HG03064 (cell line): ENCODE results near the gene PCDH19.
A peak's percentile ranks its signal among the peaks of the same experiment; 100 is the strongest.
"Not testable (repeated sequence)": the region's sequence is repeated elsewhere in the genome, so short reads cannot be mapped to it uniquely, and the experiment has no call there.

Source experiments
- ATAC-seq: cut with Tn5 transposase; IDR thresholded peaks from one replicate; pipeline ENCODE4 v1.9.1; 2021; ENCODE audit warnings: low read depth; ENCODE audit not compliant: unreplicated experiment

The PCDH19 gene, protein sequence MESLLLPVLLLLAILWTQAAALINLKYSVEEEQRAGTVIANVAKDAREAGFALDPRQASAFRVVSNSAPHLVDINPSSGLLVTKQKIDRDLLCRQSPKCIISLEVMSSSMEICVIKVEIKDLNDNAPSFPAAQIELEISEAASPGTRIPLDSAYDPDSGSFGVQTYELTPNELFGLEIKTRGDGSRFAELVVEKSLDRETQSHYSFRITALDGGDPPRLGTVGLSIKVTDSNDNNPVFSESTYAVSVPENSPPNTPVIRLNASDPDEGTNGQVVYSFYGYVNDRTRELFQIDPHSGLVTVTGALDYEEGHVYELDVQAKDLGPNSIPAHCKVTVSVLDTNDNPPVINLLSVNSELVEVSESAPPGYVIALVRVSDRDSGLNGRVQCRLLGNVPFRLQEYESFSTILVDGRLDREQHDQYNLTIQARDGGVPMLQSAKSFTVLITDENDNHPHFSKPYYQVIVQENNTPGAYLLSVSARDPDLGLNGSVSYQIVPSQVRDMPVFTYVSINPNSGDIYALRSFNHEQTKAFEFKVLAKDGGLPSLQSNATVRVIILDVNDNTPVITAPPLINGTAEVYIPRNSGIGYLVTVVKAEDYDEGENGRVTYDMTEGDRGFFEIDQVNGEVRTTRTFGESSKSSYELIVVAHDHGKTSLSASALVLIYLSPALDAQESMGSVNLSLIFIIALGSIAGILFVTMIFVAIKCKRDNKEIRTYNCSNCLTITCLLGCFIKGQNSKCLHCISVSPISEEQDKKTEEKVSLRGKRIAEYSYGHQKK (N-terminal part only)

GRCh38 chrX:100409610-100410590 is at the start of gene PCDH19:
TSS of gene PCDH19 (minus strand) at chrX:100410273. CDS start at chrX:100408597, 1,676 bp downstream.
- ATAC-seq: no peak

- ATAC-seq: no peak
These were observed 39.9 kb upstream of the PCDH19 start for GRCh38 chrX:100449696-100450608.

DNA sequence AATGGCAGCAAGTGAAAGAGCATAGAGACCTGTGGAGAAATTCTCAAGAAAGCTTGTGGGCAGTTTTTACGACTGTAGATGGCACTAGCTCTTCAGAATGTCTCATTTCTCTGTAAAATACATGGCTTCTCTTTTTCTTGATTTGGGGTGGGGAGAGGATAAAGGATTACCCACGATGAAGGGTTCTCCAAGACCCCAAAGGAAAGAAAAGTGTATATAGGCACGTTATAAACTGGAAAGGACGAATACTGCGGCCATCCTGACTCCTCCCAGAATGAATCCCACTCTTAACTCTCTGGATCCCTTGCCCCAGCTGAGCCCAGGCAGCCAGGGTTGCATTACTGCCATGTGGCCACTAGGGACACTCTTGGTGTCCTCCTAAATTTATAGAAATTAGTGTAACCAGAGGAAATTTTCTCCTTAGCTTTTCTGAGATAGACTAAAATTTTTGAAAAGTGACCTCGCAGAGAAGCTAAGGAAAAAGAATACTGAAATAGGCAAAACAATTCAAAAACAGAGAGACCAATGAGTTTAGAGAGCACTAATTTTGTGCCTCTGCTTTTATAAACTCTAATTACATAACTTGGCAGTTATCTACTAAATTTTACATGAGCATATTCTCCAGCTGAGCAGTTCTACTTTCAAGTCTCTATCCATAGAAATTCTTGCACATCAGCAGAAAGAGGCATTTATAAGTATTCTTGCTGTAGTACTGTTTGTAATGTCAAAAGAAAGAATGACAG is 37.8 kb upstream of the PCDH19 start:
- ATAC-seq: no peak

- no peak for ATAC-seq
These were observed 35.5 kb upstream of the PCDH19 start for GRCh38 chrX:100445593-100445992.

DNA sequence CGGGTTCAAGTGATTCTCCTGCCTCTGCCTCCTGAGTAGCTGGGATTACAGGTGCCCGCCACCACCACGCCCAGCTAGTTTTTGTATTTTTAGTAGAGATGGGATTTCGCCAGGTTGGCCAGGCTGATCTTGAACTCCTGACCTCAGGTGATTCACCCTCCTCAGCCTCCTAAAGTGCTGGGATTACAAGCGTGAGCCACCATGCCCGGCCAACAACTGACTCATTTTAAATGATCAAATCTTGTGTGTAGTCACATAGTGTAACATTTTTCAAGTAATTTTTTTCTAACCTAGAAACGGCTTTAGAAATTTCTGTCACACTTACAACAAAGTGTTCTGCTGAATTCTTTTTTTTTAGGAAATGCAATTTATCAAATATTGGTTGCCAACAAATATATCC is 31.2 kb upstream of the PCDH19 start:
- ATAC-seq: not testable (repeated sequence)

DNA sequence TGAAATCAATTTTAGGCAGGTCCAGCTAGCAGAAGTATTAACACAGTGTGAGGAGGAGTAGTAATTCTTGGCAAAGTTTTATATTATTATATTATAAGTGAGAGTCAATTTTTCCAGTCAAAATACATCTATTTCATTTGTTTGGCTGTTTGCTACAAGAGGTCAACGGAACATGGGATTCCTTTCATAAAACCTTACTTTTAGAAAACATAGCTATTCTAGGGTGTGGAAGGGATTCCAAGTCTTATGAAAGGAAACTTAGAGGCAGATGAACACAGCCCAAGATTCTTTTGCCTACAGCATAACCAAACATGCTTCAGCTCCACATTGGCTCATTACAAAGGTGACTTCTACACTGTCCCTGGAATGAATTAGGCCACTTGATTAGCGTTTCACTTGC is 29.9 kb upstream of the PCDH19 start:
- ATAC-seq: no peak

- no peak for ATAC-seq
These were observed 25.7 kb upstream of the PCDH19 start for GRCh38 chrX:100435726-100436125.

DNA sequence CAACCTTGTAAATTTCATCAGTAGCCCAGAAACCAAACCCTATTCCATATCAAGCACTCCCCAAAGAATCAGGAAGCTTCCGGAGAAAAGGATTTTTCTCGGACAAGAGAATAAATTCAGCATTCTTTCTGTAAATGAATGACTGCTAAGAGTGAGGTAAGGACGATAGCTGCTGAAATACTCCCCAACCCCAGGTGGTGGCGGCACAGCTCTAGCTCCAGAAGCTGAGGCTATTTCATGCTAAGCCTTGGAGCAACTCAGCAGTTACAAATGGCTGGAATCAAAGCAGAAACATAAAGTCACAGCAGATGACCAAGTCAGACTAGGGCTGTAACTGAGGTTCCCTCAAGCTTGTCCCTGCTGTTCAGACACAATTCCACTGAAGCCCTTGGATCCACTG is 13.9 kb upstream of the PCDH19 start:
- ATAC-seq: no peak

DNA sequence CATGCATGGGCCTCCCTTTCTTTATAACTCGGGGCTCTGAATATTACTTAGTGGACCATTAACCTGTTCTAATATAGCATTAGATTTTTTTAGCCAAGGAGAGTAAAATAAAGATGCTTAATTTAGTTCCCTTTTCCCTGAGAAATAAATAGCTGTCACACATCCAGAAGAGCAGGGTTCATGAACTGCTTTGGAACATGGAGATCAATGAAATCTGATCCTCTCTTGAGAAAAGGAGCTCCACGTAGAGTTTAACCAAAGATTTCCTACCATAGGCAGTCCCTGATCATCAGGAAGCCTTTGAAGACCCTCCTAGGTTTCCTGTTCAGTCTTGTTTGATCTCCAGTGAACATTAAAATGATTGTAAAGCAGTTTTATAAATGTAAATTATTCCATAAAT is 8.5 kb upstream of the PCDH19 start:
- no peak for ATAC-seq

DNA sequence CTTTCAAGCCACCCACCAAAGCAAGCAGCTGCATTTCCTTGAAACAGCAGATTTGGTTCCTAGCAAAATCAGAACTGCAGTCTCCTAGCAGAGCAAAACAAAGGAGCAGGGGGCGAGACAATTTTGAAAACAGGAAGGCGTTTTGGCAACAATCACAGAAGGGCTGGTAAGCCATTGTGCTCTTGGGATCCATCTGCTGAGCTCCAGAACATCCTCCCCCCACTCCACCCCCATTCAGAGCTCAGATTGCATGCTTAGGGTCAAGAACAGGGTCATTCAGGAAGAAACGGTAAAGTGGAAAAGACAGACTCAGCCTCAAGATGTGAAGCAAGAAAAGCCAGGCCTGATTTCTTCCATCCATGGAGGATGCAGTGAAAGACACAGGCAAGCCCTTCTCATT is 7.6 kb upstream of the PCDH19 start:
- ATAC-seq: no peak

DNA sequence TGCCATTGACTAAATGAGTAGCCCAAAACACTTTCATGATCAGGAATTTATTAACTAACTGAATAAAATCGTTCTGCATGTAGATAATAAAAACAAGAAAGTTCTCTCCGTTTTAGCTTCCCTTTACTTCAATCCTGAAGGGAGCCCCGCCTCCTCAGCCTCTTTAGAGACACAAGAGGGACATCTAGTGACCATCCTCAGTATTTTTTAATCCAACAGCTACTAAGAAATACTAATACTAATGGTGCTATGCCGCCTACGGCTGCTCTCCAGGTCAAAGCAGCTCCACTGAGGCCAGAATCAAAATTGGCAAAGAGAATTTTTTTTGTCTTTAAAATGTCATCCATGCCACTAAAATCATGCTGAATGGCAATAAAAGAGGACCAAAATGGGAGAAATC is 3.2 kb upstream of the PCDH19 start:
- ATAC-seq: peak; percentile 66

DNA sequence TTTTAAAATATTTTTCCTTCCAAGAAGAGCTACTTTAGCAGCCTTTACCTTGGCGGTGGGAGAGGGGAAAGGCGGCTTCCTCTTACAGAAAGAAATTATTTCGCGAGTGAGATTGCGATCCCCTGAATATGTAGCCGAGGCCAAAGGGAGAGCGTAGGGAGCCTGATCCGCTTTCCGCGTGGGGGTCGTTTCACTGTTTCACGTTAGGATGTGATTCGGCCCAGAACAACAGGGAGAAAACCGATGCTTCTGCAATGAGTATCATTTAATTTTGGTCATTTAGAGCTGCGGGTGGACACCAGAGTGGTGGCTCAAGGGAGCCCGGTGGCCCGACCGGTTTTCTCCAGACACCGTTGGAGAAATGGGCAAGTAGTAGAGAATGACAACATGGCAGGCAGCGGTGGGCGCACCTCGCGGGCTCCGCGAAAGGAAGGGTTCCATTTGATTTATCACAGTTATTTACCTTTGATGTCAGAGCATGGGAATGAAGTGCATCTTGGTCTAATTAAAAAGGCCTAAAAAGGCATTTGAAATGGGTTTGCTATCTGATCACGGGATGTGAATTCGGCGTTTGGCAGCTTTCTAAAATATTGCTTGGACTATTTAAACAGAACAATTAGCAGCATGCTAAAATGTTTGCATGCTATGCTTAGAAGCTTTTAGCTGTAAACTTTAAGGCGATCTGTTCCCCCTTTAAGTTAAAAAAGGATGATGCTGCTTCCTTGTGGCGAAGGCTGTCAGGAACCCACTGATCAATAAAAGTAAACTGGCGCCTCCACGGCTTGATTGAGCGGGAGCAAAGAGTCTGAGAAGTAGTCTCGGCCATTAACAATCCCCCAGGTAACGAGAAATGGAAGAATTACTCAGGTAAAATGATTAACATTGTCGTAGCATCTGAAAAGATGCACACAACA is 2.0 kb upstream of the PCDH19 start:
- ATAC-seq: no peak

- no peak for ATAC-seq
These were observed 1.1 kb upstream of the PCDH19 start for GRCh38 chrX:100410901-100411801.

- no peak for ATAC-seq
These were observed 1.1 kb downstream of the PCDH19 start for GRCh38 chrX:100408713-100409609.

DNA sequence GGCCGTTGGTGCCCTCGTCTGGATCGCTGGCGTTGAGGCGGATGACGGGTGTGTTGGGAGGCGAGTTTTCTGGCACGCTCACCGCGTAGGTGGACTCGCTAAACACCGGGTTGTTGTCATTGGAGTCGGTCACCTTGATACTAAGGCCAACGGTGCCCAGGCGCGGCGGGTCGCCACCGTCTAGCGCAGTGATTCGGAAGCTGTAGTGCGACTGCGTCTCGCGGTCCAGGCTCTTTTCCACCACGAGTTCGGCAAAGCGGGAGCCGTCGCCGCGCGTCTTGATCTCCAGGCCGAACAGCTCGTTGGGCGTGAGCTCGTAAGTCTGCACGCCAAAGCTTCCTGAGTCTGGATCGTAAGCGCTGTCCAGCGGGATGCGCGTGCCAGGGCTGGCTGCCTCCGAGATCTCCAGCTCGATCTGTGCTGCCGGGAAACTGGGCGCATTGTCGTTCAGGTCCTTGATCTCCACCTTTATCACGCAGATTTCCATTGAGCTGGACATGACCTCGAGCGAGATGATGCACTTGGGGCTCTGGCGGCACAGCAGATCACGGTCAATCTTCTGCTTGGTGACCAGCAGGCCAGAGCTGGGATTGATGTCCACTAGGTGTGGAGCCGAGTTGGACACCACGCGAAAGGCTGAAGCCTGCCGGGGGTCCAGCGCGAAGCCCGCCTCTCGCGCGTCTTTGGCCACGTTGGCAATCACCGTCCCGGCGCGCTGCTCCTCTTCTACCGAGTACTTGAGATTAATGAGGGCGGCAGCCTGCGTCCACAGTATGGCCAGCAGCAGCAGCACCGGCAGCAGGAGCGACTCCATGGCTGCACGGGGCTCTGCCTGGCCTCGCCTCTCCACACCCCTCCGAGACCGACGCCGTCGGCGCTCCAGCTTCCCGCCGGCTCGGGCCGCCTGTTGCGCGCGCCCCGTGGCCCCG is 2.0 kb downstream of the PCDH19 start:
- no peak for ATAC-seq
